Osteoblast (primary cell): ENCODE data around the gene EIF2AK3. TPM values are rescaled to one million over a fixed set of nuclear protein-coding genes. Genes with fewer than 3 reads are reported as not detected.

ENCODE experiments used
- DNase-seq: peaks from one replicate; pipeline ENCODE4 v3.0.0; 2011; ENCODE audit warnings: low spot score, mixed read lengths; ENCODE audit not compliant: insufficient read length; ENCODE audit errors: missing footprints
- H2AFZ ChIP-seq: 2 replicates; pipeline ENCODE4 v1.6.0; 2011; ENCODE audit warnings: mild to moderate bottlenecking, low read length
- H3K27ac ChIP-seq: 2 replicates; pipeline ENCODE4 v1.5.1; 2011; ENCODE audit warnings: mild to moderate bottlenecking, low read depth, low read length, moderate library complexity
- H3K27me3 ChIP-seq: 2 replicates; pipeline ENCODE4 v1.6.0; 2012; ENCODE audit warnings: mild to moderate bottlenecking, control low read depth, inconsistent platforms, low read length, moderate library complexity; ENCODE audit not compliant: insufficient read depth
- H3K36me3 ChIP-seq: 2 replicates; pipeline ENCODE4 v1.5.1; 2011; ENCODE audit warnings: mild to moderate bottlenecking, low read length, control low read depth, moderate library complexity; ENCODE audit not compliant: insufficient read depth
- H3K4me1 ChIP-seq: 2 replicates; pipeline ENCODE4 v1.5.1; 2011; ENCODE audit warnings: mild to moderate bottlenecking, low read length, control low read depth, moderate library complexity; ENCODE audit not compliant: insufficient read depth
- H3K4me2 ChIP-seq: 2 replicates; pipeline ENCODE4 v1.6.0; 2011; ENCODE audit warnings: mild to moderate bottlenecking, low read length; ENCODE audit not compliant: insufficient read depth
- H3K4me3 ChIP-seq: fragments of 200-600 bp; sonication (generic); 3 replicates; pipeline ENCODE4 v1.5.1; 2012; ENCODE audit warnings: mild to moderate bottlenecking, low read length, inconsistent platforms; ENCODE audit not compliant: insufficient read depth
- H3K79me2 ChIP-seq: 2 replicates; pipeline ENCODE4 v1.6.0; 2012; ENCODE audit warnings: mild to moderate bottlenecking, low read length, control low read depth, inconsistent platforms; ENCODE audit not compliant: insufficient read depth
- H3K9me3 ChIP-seq: 2 replicates; pipeline ENCODE4 v1.5.1; 2011; ENCODE audit warnings: low read depth, low read length, control low read depth
- H4K20me1 ChIP-seq: 2 replicates; pipeline ENCODE4 v1.6.0; 2012; ENCODE audit warnings: mild to moderate bottlenecking, low read length, control low read depth; ENCODE audit not compliant: insufficient read depth
- total RNA-seq: library from RNA; depleted of rRNA; stranded (reverse); fragments of >200 nt; gene quantifications from 2 replicates; pipeline ENCODE4 v1.2.3, GENCODE V29; 2012
- TF ChIP-seq, protein P1 (sequence below): IDR thresholded peaks from 2 replicates; pipeline ENCODE4 v1.5.1; 2011; ENCODE audit warnings: mild to moderate bottlenecking, low read depth, low read length, moderate library complexity; ENCODE audit errors: extremely low read depth

The EIF2AK3 gene
- total RNA-seq, 1 donor, result 25.7 TPM

DNA sequence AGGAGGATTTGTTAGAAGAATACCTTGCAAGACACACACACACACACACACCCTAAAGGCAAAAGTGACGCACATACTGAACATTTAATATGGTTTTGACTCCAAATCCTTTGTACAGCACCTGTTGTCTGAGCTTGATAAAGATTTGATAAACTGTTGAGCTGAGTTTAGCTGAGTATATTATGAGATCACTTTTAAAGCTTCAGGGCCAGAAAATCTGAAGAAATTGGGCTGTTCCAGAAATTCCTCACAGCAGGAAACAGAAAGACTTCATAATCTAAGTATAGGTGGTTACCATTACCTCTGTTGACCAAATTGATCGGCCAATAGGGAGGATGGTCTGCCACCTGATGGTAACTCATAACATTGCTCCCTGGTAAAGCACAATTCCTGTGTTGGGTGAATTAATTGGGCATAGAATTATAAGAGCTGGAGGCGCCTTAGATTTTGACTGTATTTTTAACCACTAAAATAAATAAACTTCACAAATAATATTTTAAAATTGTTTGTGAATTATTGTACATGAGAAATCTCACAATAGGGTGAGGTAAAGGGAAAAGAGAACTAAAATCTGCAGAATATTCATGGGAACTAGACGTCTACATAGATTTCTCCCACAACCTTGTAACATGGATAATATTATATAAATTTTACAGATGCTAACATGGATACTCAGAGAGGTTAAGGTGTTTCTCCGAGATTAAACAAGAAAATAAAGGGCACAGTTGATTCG is 42.4 kb upstream of the EIF2AK3 start:
- no peak overlapping the region for H2AFZ ChIP-seq

DNA sequence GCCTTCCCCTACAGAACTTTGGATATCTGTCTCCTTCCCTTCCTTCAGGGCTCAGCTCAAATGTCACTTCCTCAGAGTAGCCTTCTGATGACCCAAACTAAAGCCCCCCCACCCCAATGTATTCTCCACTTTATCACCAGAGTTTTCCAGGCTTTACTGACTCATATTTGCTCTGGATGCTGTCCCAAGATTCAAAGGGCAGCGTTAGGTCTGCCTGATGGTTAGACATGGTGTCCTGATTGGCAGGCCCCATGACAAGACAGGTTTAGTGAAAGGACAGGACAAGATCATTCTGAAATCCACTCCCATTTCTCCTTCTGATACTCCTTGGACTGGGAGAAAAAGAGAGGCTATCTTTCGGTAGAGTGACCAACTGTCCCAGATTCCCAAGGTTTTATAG is 41.6 kb upstream of the EIF2AK3 start:
- no peak overlapping the region for H3K27ac ChIP-seq
- no peaks in the 10 kb centered on the region for H3K79me2 ChIP-seq
- TF ChIP-seq, protein P1, sequence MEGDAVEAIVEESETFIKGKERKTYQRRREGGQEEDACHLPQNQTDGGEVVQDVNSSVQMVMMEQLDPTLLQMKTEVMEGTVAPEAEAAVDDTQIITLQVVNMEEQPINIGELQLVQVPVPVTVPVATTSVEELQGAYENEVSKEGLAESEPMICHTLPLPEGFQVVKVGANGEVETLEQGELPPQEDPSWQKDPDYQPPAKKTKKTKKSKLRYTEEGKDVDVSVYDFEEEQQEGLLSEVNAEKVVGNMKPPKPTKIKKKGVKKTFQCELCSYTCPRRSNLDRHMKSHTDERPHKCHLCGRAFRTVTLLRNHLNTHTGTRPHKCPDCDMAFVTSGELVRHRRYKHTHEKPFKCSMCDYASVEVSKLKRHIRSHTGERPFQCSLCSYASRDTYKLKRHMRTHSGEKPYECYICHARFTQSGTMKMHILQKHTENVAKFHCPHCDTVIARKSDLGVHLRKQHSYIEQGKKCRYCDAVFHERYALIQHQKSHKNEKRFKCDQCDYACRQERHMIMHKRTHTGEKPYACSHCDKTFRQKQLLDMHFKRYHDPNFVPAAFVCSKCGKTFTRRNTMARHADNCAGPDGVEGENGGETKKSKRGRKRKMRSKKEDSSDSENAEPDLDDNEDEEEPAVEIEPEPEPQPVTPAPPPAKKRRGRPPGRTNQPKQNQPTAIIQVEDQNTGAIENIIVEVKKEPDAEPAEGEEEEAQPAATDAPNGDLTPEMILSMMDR, result no peak
- no peak overlapping the region for H2AFZ ChIP-seq
- H3K9me3 ChIP-seq, result no peaks in the 10 kb centered on the region
- no peak overlapping the region for H3K4me3 ChIP-seq
- no peaks in the 10 kb centered on the region for H3K27me3 ChIP-seq
- peaks cover 2% of the 10 kb centered on the region for H3K4me1 ChIP-seq
- no peaks in the 10 kb centered on the region for H4K20me1 ChIP-seq
- DNase-seq, result no peak
- no peak overlapping the region for H3K4me2 ChIP-seq
- H3K36me3 ChIP-seq, result no peaks in the 10 kb centered on the region

More for the DNA sequence above, 42.4 kb upstream of the EIF2AK3 start:
- H3K27ac ChIP-seq, result no peak overlapping the region
- H3K9me3 ChIP-seq, result no peaks in the 10 kb centered on the region
- H3K4me3 ChIP-seq, result no peak overlapping the region
- no peak for DNase-seq
- TF ChIP-seq, protein P1, result peak; percentile 74
- H3K79me2 ChIP-seq, result no peaks in the 10 kb centered on the region
- peaks cover 2% of the 10 kb centered on the region for H3K4me1 ChIP-seq
- no peaks in the 10 kb centered on the region for H4K20me1 ChIP-seq
- no peaks in the 10 kb centered on the region for H3K27me3 ChIP-seq
- H3K4me2 ChIP-seq, result no peak overlapping the region
- no peaks in the 10 kb centered on the region for H3K36me3 ChIP-seq

DNA sequence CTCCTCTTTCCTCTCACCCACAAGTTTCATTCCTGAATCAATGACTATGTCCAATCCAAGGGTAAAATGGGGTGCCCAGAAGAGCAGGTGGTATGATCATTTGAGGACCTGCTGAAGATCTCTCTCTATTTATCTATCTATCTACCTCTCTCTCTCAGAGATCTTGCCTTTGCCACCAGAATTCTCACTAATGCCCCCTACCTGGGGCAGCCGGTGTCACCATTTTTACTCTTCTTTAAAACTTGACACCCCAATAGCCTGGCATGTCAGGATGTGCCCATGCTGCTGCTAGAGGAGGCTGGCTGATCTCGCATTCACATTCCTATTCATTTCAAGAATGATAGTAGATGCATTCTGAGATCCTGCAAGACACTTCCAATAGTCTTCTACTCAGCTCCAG is 40.0 kb upstream of the EIF2AK3 start:
- H4K20me1 ChIP-seq, result no peaks in the 10 kb centered on the region
- no peaks in the 10 kb centered on the region for H3K9me3 ChIP-seq

DNA sequence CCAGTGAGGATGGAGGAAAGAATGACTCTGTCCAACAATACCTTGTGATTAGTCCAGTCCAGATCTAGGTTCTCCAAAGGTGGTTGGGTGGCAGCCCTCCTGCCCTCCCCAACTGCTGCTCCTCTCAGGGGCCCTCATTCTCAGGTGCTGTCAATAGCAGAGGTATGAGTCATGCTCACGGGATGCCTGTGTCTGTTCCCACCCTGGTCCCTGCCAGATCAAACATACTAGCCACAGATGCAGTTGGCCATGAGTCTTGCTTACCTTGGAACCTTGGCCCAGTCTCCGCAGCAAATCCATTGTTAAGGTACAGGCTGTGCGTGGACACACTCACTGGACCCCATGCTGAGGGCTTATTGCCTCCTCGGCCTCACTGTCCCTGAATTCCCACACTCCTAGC is 39.3 kb upstream of the EIF2AK3 start:
- Histone ChIP-seq H3K27me3 (no peaks in the 10 kb centered on the region), H3K4me1 (peaks cover 2% of the 10 kb centered on the region), H2AFZ (no peak overlapping the region), H4K20me1 (no peaks in the 10 kb centered on the region), H3K4me2 (no peak overlapping the region), H3K79me2 (no peaks in the 10 kb centered on the region), H3K27ac (no peak overlapping the region), H3K36me3 (no peaks in the 10 kb centered on the region), H3K9me3 (no peaks in the 10 kb centered on the region), H3K4me3 (no peak overlapping the region)
- TF ChIP-seq, protein P1, result no peak
- no peak for DNase-seq

More for the DNA sequence above, 40.0 kb upstream of the EIF2AK3 start:
- DNase-seq, result no peak
- Histone ChIP-seq H2AFZ (no peak overlapping the region), H3K4me1 (peaks cover 2% of the 10 kb centered on the region), H3K36me3 (no peaks in the 10 kb centered on the region), H3K79me2 (no peaks in the 10 kb centered on the region), H3K27ac (no peak overlapping the region), H3K4me2 (no peak overlapping the region), H3K4me3 (no peak overlapping the region), H3K27me3 (no peaks in the 10 kb centered on the region)
- TF ChIP-seq, protein P1, result no peak
